ENCODE data around the gene TBX18. TPM values are rescaled to one million over a fixed set of nuclear protein-coding genes. Genes with fewer than 3 reads are reported as not detected.

The TBX18 gene
- total RNA-seq, 2 experiments from 2014 or later: not detected

DNA sequence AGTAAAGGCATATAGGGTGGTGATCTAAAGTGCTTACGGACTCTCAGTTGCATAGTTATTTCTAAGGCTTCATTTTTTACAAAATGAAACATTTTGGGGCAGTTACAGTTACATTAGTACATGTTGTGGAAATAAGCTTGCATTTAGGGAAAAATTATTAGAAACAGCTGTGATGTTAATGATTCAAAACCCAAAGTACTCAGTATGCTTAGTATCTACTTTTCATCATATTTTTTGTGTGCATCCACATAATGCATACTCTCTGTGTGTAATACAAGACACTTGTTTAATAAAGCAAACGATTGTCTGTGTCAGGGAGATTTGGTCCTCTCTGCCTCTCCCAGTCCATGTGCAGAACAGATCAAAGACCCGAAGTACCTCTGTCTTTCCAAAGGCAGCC is 11.4 kb upstream of the TBX18 start:
- H2AFZ ChIP-seq (ENCODE audit: low read length): no peak overlapping the region
- H3K4me3 ChIP-seq (ENCODE audit: low read depth, low read length, poor library complexity, severe bottlenecking): no peak overlapping the region
- no peak for DNase-seq (ENCODE audit: low spot score)
- H3K4me2 ChIP-seq (ENCODE audit: low read length): no peak overlapping the region
- no TSS peak for BruUV-seq (replicated peaks)
- intact Hi-C loops (cut with micrococcal nuclease; ENCODE audit: unreplicated experiment): no loop called here
- no peak overlapping the region for H3K27ac ChIP-seq (ENCODE audit: low read depth, low read length, poor library complexity, severe bottlenecking)
- POLR2A ChIA-PET: interaction anchor here (1.2 kb wide), 1 partner anchor 485 kb away, joined by 3 read pairs; no protein-coding TSS in a partner anchor
- no peaks in the 10 kb centered on the region for H3K9me2 ChIP-seq (ENCODE audit: insufficient read depth, low read length)
- no peaks in the 10 kb centered on the region for H3K9me3 ChIP-seq (ENCODE audit: low read length)
- no peaks in the 10 kb centered on the region for H3K4me1 ChIP-seq (ENCODE audit: insufficient read depth, low read length, poor library complexity, severe bottlenecking)
- TF ChIP-seq, protein P1, sequence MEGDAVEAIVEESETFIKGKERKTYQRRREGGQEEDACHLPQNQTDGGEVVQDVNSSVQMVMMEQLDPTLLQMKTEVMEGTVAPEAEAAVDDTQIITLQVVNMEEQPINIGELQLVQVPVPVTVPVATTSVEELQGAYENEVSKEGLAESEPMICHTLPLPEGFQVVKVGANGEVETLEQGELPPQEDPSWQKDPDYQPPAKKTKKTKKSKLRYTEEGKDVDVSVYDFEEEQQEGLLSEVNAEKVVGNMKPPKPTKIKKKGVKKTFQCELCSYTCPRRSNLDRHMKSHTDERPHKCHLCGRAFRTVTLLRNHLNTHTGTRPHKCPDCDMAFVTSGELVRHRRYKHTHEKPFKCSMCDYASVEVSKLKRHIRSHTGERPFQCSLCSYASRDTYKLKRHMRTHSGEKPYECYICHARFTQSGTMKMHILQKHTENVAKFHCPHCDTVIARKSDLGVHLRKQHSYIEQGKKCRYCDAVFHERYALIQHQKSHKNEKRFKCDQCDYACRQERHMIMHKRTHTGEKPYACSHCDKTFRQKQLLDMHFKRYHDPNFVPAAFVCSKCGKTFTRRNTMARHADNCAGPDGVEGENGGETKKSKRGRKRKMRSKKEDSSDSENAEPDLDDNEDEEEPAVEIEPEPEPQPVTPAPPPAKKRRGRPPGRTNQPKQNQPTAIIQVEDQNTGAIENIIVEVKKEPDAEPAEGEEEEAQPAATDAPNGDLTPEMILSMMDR (conservative IDR thresholded peaks at IDR 0.05; ENCODE audit: low read length): no peak
- no peak for TF ChIP-seq EZH2phosphoT487 (IDR thresholded peaks at IDR 0.05; ENCODE audit: borderline replicate concordance, low read depth, low read length)
- CTCF ChIA-PET (ENCODE audit: unreplicated experiment): no interaction called here
- no peaks in the 10 kb centered on the region for H4K20me1 ChIP-seq (ENCODE audit: insufficient read depth, low read length)
- H3K79me2 ChIP-seq (ENCODE audit: insufficient read depth, low read depth, low read length): no peaks in the 10 kb centered on the region
- H3K36me3 ChIP-seq (ENCODE audit: insufficient read depth, low read length): no peaks in the 10 kb centered on the region

DNA sequence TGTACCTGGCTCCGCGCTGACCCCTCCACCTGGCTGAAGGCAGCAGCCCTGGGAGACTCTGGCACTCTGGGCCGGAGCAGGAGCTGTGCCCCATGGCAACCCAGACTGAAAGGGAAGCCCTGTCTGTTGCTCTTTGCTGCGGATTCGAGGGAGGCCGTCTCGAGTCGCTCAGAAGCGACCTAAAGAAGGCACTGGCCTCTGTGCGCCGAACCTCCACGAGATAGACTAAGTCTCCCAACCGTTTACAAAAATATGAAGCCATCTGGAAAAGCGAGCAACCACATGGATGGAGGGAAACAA is 10.5 kb upstream of the TBX18 start:
- H3K9me3 ChIP-seq (ENCODE audit: low read length): no peaks in the 10 kb centered on the region
- no peaks in the 10 kb centered on the region for H3K79me2 ChIP-seq (ENCODE audit: insufficient read depth, low read depth, low read length)
- CTCF ChIA-PET (ENCODE audit: unreplicated experiment): no interaction called here
- no peak overlapping the region for H3K27ac ChIP-seq (ENCODE audit: low read depth, low read length, poor library complexity, severe bottlenecking)
- DNase-seq (ENCODE audit: low spot score): no peak
- no peaks in the 10 kb centered on the region for H4K20me1 ChIP-seq (ENCODE audit: insufficient read depth, low read length)
- no peak overlapping the region for H2AFZ ChIP-seq (ENCODE audit: low read length)
- POLR2A ChIA-PET: interaction anchor here (1.2 kb wide), 1 partner anchor 486 kb away, joined by 3 read pairs; no protein-coding TSS in a partner anchor
- no peaks in the 10 kb centered on the region for H3K4me1 ChIP-seq (ENCODE audit: insufficient read depth, low read length, poor library complexity, severe bottlenecking)
- no TSS peak for BruUV-seq (replicated peaks)
- H3K36me3 ChIP-seq (ENCODE audit: insufficient read depth, low read length): no peaks in the 10 kb centered on the region
- no peaks in the 10 kb centered on the region for H3K9me2 ChIP-seq (ENCODE audit: insufficient read depth, low read length)
- TF ChIP-seq, protein P1 (conservative IDR thresholded peaks at IDR 0.05; ENCODE audit: low read length): no peak
- no peak for TF ChIP-seq EZH2phosphoT487 (IDR thresholded peaks at IDR 0.05; ENCODE audit: borderline replicate concordance, low read depth, low read length)
- no peak overlapping the region for H3K4me2 ChIP-seq (ENCODE audit: low read length)
- H3K4me3 ChIP-seq (ENCODE audit: low read depth, low read length, poor library complexity, severe bottlenecking): no peak overlapping the region
- intact Hi-C loops (cut with micrococcal nuclease; ENCODE audit: unreplicated experiment): no loop called here

DNA sequence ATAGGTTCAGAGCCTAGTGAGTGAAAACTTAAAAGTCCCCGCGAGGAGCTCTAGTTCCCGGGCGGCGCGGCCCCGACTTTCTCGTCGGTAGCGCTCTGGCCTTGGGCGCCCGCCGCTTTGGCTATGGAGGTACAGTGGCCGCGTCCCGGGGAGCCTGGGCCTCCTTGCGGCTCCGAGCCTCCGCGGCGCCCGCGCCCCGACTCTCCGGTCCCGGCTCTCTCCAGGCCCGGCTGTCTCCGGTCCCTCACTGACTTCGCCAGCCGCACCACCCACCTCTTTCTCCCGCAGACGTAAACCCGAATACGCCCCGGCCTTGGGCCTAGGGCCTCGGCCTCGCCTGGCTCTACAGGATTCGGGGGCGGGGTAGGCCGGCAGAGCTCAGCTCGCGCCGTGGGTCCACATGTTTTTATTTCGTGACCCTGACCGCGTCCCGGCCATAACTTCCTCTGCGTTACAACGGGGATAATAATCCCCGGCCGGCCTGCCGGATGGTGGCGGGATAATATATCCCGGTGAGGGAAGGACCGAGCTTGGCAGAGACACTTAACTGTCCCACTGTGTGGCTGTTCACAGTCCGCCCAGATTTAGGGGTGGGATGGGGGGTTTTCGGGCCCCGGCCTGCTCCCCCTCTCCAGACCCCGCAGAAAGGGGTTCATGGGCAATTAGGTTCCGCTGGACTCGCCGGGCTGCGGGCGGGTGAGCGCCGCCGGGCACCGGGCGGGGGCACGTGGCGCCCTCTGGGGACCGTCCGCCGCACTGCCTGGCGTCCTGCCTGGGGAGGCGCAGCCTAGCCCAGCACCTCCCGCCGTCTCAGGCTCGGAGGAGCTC is 10.0 kb upstream of the TBX18 start:
- Histone ChIP-seq H2AFZ (ENCODE audit: low read length) (no peak overlapping the region), H3K4me2 (ENCODE audit: low read length) (no peak overlapping the region), H3K4me3 (ENCODE audit: low read depth, low read length, poor library complexity, severe bottlenecking) (no peak overlapping the region), H3K27ac (ENCODE audit: low read depth, low read length, poor library complexity, severe bottlenecking) (no peak overlapping the region), H3K36me3 (ENCODE audit: insufficient read depth, low read length) (no peaks in the 10 kb centered on the region), H3K9me2 (ENCODE audit: insufficient read depth, low read length) (no peaks in the 10 kb centered on the region), H4K20me1 (ENCODE audit: insufficient read depth, low read length) (no peaks in the 10 kb centered on the region), H3K9me3 (ENCODE audit: low read length) (no peaks in the 10 kb centered on the region), H3K4me1 (ENCODE audit: insufficient read depth, low read length, poor library complexity, severe bottlenecking) (no peaks in the 10 kb centered on the region), H3K79me2 (ENCODE audit: insufficient read depth, low read depth, low read length) (no peaks in the 10 kb centered on the region)
- ChIA-PET CTCF (ENCODE audit: unreplicated experiment) (no interaction called here), POLR2A (no interaction called here)
- no TSS peak for BruUV-seq (replicated peaks)
- intact Hi-C loops (cut with micrococcal nuclease; ENCODE audit: unreplicated experiment): no loop called here
- no peak for DNase-seq (ENCODE audit: low spot score)
- TF ChIP-seq, protein P1 (conservative IDR thresholded peaks at IDR 0.05; ENCODE audit: low read length): no peak
- TF ChIP-seq EZH2phosphoT487 (IDR thresholded peaks at IDR 0.05; ENCODE audit: borderline replicate concordance, low read depth, low read length): no peak
